NCI-H2227 (cell line): Measurements from ENCODE around the gene GALNS.
"Not testable (repeated sequence)": the region's sequence is repeated elsewhere in the genome, so short reads cannot be mapped to it uniquely, and the experiment has no call there.

ENCODE experiments used
- DNase-seq: peaks from one replicate; lab custom pipeline; 2025; ENCODE audit not compliant: unreplicated experiment; lab: John Stamatoyannopoulos, UW

Gene GALNS

DNA sequence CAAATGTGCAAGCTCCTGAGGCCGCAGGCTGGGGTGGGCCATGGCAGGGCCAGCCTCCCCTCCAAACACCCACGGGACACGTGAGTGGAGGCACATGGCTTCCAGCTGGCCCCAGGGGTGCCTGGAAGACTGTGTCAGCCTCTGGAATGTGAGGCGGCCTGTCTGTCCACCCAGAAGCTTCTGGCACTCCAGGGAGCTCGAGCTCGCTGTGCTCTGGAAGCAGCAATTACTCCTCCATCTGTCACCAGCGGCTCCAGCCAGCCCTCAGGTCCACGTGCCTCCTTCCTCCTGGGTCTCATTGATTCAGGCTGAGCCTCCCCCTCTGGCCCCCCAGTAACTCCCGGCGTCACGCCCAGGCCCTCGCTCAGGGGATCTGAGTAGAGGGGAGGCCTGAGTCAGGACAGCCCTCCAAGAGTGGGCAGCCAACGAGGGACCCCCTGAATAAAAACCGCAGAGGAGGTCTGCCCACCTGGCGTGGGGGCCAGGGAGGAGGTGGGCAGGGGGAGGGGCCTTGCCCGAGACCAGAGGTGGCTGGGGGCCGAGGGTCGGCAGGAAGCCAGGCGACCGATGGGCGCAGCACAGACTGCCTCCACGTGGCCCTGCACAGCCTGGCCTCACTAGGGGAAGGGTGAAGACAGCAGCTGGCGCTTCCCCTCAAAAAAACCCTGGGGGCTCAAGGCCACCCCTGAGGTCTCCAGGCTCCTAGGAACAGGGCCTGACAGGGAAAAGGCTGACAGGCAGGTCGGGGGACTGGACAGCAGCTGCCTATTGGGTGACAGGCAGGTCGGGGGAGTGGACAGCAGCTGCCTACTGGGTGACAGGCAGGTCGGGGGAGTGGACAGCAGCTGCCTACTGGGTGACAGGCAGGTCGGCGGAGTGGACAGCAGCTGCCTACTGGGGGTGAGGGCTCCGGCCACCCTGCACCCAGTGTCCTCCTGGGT, 83.6 kb downstream of the GALNS start:
- DNase-seq: peak; percentile 49

DNA sequence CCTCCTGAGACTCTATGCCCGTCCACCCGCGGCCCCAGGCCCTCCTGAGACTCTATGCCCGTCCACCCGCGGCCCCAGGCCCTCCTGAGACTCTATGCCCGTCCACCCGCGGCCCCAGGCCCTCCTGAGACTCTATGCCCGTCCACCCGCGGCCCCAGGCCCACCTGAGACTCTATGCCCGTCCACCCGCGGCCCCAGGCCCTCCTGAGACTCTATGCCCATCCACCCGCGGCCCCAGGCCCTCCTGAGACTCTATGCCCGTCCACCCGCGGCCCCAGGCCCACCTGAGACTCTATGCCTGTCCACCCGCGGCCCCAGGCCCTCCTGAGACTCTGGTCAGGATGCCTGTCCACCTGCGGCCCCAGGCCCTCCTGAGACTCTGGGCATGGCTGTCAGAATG, 85.0 kb downstream of the GALNS start:
- not testable (repeated sequence) for DNase-seq

DNA sequence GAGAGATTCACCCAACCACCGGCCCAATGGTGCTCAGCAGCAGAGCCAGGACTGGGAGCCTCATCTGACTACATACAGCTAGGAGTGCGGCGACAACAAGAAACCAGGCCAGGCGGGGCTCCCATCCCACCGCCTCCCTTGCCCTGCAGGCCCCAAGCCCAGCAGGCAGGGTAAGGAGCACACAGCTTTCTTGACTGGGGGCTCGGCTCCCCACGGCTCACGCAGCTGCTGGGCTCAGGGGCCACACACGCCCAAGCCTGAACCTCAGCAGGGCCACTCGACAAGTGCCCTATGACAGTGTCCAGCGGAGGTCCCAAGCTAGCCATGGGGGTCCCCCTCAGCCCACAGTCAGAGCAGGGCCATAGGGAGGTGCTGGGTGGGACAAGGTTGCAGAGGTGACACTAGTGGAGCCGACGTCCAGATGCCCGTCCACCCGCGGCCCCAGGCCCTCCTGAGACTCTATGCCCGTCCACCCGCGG, 85.4 kb downstream of the GALNS start:
- DNase-seq: no peak

DNA sequence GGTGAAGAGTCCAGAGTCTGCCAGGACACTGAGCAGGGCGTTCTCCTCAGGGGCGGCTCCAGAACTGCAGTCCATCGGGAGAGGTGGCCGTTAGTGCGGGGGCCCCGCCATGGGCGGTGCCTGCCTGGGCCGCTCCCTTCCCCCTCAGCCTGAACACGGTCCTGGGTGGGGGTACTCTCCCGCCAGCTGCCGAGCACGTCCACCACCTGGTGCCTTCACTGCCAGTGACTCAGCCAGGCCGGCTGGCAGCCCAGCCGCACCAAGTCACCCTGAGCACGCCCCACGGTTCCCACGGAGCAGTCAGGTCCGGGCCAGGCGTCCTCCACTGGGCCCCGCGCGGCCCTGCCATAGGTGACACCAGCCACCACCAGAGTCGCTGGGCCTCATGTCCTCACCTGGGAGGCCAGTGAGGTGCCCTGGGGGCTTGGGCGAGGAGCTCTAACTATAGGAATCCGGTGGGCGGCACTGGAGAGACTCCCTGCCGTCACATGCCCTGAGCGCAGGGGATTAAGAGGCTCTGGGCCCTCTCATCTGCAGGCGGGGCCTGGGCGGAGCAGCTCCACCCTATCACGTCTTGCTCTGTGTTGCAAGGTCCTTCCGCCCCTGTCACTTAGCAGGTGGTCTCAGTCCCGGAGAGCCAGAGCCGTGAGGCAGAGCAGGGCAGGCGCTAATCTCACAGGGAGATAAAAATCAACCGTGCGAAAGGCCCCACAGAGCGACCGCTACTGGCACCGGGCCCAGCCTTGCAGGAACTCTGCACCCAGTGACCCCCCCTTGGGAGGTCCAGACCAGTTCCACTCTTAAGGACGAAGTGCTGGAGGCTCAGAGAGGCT, 86.1 kb downstream of the GALNS start:
- peak; percentile 70 for DNase-seq

DNA sequence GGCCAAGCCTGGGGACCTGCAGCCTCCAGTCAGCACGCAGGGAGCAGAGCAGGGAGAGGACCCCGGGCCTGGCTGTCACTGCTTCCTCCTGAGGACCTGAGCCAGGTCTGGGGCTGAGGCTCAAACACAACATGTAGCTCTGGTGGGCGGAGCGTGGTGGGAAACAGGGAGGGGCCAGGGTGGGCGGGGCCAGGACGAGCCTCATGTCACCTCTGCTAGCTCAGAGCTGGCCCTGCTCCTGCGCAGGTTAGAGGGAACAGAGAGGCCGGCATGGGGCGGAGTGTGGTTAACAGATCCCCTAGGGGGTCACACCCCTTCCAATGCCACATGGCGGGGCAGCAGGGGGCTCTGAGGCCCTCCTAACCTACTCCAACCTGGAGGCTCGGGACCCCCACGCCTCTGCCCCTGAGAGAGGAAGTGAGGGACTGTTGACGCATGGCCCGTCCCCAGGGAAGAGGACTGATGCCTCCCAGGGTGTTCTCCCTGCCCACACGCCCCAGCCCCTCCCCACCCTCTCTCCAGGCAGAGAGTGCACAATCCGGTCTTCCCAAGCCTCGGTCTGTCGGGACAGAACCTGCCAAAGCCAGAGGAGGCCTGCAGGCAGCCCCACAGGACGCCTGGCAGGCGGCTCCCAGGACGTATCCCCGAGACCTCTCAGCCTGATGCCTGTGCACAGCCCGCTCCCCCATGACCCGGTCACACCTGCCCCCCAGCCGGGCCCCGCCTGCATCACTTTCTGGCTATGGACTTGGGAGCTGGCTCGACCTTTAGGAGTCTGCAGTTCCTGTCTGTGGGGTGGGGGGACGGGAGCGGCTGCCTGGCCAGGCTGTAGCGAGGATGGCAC, 86.9 kb downstream of the GALNS start:
- peak; percentile 11 for DNase-seq

DNA sequence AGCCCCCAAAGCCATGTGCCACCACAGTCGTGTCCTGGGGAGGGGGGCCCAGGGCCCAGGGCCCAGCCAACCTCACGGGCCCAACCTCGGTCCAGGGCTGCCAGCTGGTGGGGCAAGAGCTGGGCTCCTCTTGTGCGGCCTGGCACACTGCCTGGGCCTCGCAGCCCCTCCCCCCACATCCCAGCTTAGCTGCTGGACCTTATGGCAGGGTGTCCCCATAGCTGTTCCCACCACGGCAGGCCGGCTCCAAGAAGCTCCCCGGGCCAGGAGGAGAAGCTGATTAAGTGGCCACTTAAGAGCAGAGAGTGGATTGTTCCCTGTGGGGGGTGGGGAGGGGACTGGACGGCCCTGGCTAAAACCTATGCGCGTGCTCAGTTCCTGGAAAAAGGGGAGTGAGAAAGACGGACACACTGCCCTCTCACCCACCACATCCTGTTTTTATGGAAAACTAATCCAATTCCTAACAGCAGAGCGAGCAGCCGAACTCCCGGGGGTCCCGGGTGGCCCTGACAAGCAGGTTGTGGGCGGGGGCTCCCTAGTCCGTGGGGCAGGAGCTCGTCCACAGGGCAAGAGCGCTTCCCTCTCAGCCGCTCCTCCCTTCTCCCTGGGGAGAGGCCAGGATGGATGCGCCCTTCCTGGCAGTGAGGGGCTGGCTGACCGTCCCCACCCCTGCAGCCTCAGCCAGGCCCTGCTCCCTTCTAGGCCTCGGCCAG, 88.5 kb downstream of the GALNS start:
- DNase-seq: peak; percentile 77

DNA sequence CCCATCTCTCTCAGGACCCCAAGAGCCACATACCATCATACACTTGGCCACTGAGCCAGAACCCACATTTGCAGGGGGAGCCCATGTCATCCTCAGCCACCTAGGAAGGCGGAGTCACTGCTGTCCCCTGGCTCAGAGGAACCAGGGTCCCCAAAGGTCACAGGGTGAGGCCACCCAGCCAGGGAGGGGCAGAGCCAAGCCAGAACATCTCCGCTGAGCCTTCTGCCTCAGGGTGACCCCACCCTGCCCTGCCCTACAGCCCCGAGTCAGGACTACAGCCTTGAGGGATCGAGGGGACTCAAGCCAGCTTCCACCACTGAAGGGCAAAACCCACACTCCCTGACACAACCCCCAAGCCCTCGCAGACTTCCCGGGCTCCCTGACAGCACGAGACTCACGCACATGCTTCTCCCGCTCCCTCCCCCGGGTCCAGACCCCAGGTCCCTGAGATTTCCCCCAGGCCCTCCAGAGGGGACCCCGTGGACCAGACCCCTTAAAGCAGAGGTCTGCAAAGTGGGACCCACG, 89.1 kb downstream of the GALNS start:
- DNase-seq: no peak

DNA sequence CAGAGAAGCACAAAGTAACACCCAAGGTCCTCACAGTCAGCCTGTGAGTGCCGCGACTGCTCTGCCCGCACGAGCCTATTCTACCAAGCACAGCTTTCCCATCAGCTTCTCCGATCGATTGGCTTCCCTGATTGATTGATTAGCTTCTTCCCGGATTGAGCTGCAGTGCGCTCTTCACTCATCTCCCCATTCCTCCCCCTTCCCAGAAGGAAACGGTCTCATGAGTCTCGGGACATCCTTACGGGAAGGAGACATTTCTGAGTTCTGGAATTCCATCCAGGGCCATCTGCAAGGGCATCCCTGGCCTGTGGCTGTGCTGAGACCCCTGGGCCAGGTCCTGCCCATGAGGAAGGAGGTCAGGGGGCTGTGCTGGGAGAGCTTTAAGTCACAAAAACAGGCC, 89.8 kb downstream of the GALNS start:
- DNase-seq: no peak

DNA sequence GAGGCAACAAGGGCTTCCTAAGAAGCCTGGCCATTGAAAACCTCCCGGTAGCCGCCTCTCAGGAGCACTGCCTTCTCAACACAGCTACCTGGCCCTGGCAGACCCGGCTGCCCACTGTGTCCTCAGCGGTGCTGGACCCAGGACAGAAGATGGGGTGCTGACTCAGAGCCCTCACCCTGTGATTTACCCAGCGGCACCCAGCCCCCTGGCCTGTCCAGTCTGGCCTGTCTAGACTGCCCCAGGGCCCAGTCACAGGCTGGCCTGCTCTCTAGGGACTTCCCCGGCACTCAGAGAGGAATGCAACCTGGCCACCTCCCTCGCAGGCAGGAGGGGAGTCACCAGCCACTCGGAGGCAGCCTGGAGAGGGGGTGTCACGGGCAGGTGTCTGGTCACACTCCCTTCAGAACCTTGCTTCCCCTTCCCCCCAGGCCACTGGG, 91.8 kb downstream of the GALNS start:
- no peak for DNase-seq

DNA sequence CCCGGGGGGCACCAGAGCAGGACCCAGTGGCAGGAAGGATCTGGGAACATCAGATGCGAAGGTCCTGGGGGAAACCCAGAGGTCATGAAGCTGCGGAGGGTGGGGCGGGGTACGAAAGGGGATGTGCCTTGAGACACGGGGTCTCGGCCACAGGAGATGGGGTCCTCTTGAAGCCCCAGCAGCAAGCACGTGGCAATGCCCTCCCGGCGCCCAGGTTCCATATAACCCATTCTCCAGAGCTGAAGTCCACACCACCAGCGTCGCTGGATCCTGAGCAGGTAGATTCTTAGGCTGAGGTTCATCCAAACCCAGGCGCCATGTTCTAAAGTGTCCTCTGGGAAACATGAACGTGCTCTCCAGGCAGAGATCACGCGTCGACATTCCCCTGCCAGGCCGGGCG, 92.7 kb downstream of the GALNS start:
- no peak for DNase-seq
